Esophagus (tissue), 2 donors: ENCODE results near the gene TMPRSS6. TPM values are rescaled to one million over a fixed set of nuclear protein-coding genes. Genes with fewer than 3 reads are reported as not detected.

Experiments used
- H3K27ac ChIP-seq, 2 donors: one replicate each; pipeline ENCODE4 v1.5.1; 2013; ENCODE audit warnings: low read depth in 2 of 2, mild to moderate bottlenecking in 2 of 2, inconsistent platforms in 1 of 2, low read length in 1 of 2, moderate library complexity in 1 of 2
- H3K27me3 ChIP-seq, 2 donors: one replicate each; pipeline ENCODE4 v1.6.1; 2013; ENCODE audit warnings: low read length in 2 of 2, control low read depth in 1 of 2, mild to moderate bottlenecking in 1 of 2; ENCODE audit not compliant: insufficient read depth in 2 of 2, control insufficient read depth in 1 of 2
- H3K36me3 ChIP-seq, 2 donors: one replicate each; pipeline ENCODE4 v1.6.1; 2013; ENCODE audit warnings: low read length in 1 of 2; ENCODE audit not compliant: control insufficient read depth in 2 of 2, insufficient read depth in 2 of 2
- H3K4me1 ChIP-seq, 2 donors: one replicate each; pipeline ENCODE4 v1.6.1; 2013; ENCODE audit warnings: low read length in 1 of 2; ENCODE audit not compliant: control insufficient read depth in 2 of 2, insufficient read depth in 2 of 2
- H3K4me3 ChIP-seq, 2 donors: one replicate each; pipeline ENCODE4 v1.5.1; 2013; ENCODE audit warnings: low read length in 2 of 2, mild to moderate bottlenecking in 2 of 2, low read depth in 1 of 2, moderate library complexity in 1 of 2
- H3K9me3 ChIP-seq, 2 donors: one replicate each; pipeline ENCODE4 v1.6.1; 2013; ENCODE audit warnings: mild to moderate bottlenecking in 2 of 2, low read depth in 1 of 2, low read length in 1 of 2, moderate library complexity in 1 of 2; ENCODE audit not compliant: control insufficient read depth in 2 of 2, insufficient read depth in 1 of 2
- WGBS, 2 donors: extraction: QIAGEN DNeasy Blood & Tissue Kit; methylation state at CpG; one replicate each; pipeline ENCODE4 v1.1.7; 2013; 5-methylcytosine and 5-hydroxymethylcytosine counted together
- polyA plus RNA-seq, 2 donors: library from polyadenylated mRNA; stranded (reverse); fragments of 200-250 nt; gene quantifications; one replicate each; pipeline ENCODE4 v1.2.3, GENCODE V29; 2013
- donor health status: healthy with polysubstance abuse.
- donor health status: Bipolar disorder and iron deficiency.

The TMPRSS6 gene
- polyA plus RNA-seq, 2 donors, result 0.04 to 0.05 TPM

GRCh38 chr22:37020192-37020479 lies 89.4 kb downstream of the TMPRSS6 start:
- Histone ChIP-seq H3K9me3 (no peaks in the 10 kb centered on the region), H3K36me3 (peaks cover 0 to 23% of the 10 kb centered on the region in 2 donors), H3K4me1 (peaks cover 7 to 23% of the 10 kb centered on the region in 2 donors), H3K4me3 (peak overlapping the region; percentile 82 to 83), H3K27me3 (no peaks in the 10 kb centered on the region), H3K27ac (peak overlapping the region; percentile 93 to 95)
- WGBS, 2 donors, result 2 to 10% methylated on average over 5 of the region's 5 CpGs

DNA sequence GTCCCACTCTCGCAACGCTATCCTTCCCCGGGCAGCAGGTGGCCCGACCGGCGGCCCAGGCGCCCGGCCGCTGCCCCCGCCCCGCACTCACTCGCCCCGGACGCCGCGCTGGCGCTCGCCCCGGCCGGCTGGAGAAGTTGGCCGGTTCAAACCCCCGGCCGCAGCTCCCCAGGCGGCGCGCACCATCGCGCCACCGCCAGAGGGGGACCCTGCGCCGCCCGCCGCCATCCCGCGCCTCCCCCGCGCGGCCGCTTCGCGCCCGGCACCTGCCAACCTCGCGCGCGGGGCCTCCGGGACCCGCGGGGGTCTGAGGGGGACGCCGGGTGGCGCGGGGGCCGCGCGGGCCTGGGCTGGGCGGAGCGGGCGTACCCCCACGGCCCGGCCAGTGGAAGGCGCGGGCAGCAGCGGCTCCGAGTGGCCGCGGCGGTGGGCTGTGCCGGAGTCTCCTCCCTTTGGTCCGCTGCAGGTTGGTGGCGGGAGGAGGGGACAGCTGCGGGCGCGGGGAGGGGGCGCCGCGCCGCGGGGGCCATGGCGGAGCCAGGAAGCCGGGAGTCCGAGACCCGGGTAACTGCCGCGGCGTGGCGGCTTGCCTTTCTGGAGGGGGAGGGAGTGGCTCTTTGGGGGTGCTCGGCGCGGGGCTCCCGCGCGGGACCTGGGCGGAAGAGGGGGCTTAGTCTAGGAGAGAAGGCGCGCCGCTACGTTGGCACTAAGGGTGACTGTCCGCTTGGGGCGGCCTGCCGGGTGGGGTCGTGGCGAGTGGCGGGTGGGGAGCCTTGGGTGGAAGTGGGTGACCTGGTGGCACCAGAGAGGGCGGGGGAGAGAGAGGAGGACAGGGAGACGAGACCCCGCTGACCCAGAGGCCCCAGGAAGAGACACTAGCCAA lies 90.0 kb downstream of the TMPRSS6 start, which contains the start of the genes MPST and TST:
MPST (plus strand) TSS at position 434 of the 883 bp plus-strand sequence; CDS start at position 529, 95 bp downstream.
TST (minus strand) TSS at position 139 of the 883 bp plus-strand sequence. CDS start 715 bp downstream, outside the sequence.
- no peaks in the 10 kb centered on the region for H3K9me3 ChIP-seq
- no peaks in the 10 kb centered on the region for H3K27me3 ChIP-seq
- 1% methylated on average over 68 to 107 of the region's 107 CpGs for WGBS, 2 donors
- H3K27ac ChIP-seq, result peak within 1 kb of the TSS; percentile 93 to 95
- H3K36me3 ChIP-seq, result peaks cover 0 to 18% of the 10 kb centered on the region in 2 donors
- peaks cover 9 to 25% of the 10 kb centered on the region in 2 donors for H3K4me1 ChIP-seq
- H3K4me3 ChIP-seq, result peak within 1 kb of the TSS; percentile 82 to 83

DNA sequence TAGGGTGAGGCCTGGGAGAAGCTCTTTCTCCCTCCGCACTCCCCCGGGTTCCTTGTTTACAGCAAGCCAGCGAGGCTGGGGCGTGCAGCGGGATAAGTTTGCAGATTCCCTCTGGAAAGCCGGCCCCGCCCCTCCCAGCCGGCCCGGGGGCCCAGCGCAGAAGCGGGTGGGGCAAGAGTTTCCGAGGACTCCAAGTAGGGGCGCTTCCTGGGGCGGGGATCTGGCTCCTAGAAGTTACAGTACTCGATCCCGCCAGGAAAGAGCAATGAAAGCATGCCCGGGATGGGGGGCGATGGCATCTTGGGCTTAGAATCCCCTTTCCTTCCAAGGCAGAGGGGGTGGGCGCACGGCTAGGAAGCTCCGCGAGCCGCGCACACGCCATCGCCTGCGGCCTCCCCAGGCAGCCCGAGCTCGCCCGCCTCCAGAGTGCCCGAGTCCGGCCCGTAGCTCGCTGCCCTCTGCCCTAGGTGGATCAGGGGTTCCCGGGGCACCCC lies 90.7 kb downstream of the TMPRSS6 start:
- Histone ChIP-seq H3K27ac (peak overlapping the region; percentile 93 to 95), H3K9me3 (no peaks in the 10 kb centered on the region), H3K27me3 (no peaks in the 10 kb centered on the region), H3K4me3 (peak overlapping the region; percentile 82 to 83), H3K4me1 (peaks cover 9 to 25% of the 10 kb centered on the region in 2 donors), H3K36me3 (peaks cover 0 to 13% of the 10 kb centered on the region in 2 donors)
- WGBS, 2 donors, result 2 to 3% methylated on average over 29 to 35 of the region's 35 CpGs

DNA sequence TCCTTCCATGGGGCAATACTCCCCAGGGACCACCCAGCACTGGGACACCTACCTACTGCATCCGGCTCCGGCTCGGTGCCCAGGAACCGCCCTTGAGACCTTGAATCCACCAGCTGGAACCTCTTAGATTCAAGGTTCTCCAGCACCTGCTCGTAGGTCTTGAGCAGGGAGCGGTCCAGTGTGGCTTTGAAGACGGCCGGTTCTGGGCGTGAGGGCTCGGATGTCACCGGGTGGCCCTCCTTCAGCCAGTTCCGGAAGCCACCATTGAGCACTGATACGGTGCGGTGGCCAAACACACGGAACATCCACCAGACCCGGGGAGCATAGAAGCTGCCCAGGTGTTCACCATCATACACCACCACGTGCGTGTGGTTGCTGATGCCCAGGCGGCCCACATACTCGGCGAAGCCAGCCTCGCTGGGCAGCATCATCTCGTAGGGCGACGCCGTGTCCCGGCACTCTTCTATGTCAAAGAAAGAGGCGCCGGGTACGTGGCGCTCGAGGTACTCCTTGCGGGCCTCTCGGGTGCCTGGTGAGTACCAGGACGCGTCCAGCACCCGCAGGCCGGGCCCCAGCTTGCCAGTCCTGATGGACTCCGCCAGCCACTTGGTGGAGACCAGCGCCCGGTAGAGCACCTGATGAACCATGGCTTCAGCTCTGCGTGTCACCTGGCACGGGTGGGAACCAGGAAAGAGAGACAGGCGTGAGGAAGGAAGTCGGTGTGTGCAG lies 91.3 kb downstream of the TMPRSS6 start:
- Histone ChIP-seq H3K36me3 (peaks cover 0 to 10% of the 10 kb centered on the region in 2 donors), H3K4me3 (peak overlapping the region; percentile 82 to 83), H3K9me3 (no peaks in the 10 kb centered on the region), H3K27ac (peak overlapping the region; percentile 93 to 95), H3K4me1 (peaks cover 9 to 25% of the 10 kb centered on the region in 2 donors), H3K27me3 (no peaks in the 10 kb centered on the region)
- WGBS, 2 donors, result 58 to 66% methylated on average over 45 of the region's 45 CpGs

- peaks cover 0 to 10% of the 10 kb centered on the region in 2 donors for H3K36me3 ChIP-seq
- no peaks in the 10 kb centered on the region for H3K27me3 ChIP-seq
- H3K9me3 ChIP-seq, result no peaks in the 10 kb centered on the region
- no peak overlapping the region for H3K27ac ChIP-seq
- no peak overlapping the region for H3K4me3 ChIP-seq
- 68 to 89% methylated on average over 10 of the region's 10 CpGs for WGBS, 2 donors
- peaks cover 12 to 23% of the 10 kb centered on the region in 2 donors for H3K4me1 ChIP-seq
Observed at GRCh38 chr22:37017356-37017755, 92.2 kb downstream of the TMPRSS6 start.

DNA sequence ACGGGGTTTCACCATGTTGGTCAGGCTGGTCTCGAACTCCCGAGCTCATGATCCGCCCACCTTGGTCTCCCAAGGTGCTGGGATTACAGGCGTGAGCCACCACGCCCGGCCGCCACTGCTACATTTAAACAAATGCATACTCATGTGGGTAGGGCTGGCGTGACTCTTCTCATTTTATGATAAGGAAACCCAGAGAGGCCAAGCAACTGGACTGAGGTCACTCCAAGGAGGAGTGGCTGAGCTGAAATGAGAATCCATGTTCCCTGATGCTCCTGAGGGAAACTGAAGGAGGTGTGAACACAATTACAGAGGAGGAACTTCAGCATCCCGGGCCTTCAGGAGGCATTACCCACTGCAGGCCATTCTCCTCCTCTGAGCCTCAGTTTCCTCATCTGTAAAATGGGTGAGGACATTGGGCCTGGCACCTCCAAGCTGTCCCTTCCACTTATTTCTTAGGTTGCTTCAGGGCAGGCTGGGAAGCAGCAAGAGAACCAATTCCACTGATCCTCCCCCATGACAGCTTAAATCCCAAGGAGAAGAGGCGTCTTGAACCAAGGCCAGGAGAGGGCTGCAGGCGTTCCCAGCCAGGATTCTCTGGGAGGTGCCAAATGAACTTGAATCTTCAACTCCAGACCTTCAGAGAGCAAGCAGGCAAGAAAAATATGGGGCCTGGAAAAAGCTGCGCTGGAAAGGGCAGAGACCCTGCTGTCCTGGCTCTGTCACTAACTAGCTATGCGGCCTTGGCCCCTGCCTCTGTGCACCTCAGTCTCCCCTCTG lies 93.2 kb downstream of the TMPRSS6 start:
- no peak overlapping the region for H3K4me3 ChIP-seq

DNA sequence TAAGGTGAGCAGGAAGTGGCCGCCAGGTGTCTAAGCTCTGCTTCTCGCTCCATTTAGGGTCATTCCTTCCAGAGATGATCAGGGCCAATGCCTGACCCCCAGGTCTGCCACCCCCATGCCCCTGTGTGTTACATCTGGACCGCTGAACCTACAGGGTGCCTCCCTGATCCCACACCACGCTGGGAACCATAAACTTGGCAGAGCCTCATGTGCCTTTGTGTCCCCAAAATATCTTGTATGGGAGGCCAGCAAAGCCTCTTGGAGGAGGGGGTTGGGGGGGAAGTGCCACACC lies 94.0 kb downstream of the TMPRSS6 start:
- Histone ChIP-seq H3K27me3 (no peaks in the 10 kb centered on the region), H3K4me3 (no peak overlapping the region), H3K36me3 (peaks cover 0 to 10% of the 10 kb centered on the region in 2 donors), H3K27ac (peak overlapping the region in 1 of 2 donors; percentile 61), H3K9me3 (no peaks in the 10 kb centered on the region), H3K4me1 (peaks cover 18 to 25% of the 10 kb centered on the region in 2 donors)
- 77 to 84% methylated on average over 4 of the region's 4 CpGs for WGBS, 2 donors

More for the DNA sequence above, 93.2 kb downstream of the TMPRSS6 start:
- peak overlapping the region in 1 of 2 donors; percentile 50 for H3K27ac ChIP-seq
- peaks cover 0 to 10% of the 10 kb centered on the region in 2 donors for H3K36me3 ChIP-seq
- H3K9me3 ChIP-seq, result no peaks in the 10 kb centered on the region
- no peaks in the 10 kb centered on the region for H3K27me3 ChIP-seq
- peaks cover 18 to 24% of the 10 kb centered on the region in 2 donors for H3K4me1 ChIP-seq
- 74 to 83% methylated on average over 14 of the region's 14 CpGs for WGBS, 2 donors
